ENCODE results near the gene FCHSD2.
"Not testable (repeated sequence)": the region's sequence is repeated elsewhere in the genome, so short reads cannot be mapped to it uniquely, and the experiment has no call there.

FCHSD2 gene

DNA sequence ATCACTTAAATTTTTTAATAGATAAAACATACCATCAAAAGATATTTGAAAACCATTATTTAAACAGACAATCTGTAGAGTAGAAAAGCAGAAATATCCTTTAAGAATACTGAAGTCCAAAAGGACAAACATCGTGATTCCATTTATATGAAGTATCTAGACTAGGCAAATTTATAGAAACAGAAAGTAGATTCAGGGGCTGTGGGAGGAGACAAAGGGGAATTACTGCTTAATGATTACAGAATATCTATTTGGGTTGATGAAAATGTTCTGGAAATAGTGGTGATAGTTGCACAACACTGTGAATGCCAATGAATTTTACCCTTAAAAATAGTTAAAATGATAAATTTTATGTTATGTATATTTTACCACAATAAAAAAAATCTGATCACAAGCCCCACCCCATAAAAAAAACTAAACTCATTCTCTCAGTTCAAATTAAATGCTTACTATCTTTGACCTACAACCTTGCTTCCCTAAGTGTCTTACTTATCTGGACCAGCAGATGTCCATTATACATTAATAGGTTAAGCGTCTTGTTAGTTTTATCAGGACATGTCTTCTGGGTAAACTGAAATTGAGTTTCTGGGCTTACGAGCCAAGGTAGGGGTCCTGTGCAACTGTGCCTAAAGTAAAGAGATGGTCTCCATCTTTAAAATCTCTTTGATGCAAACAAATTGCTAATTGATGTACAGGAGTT, 86.3 kb downstream of the FCHSD2 start:
- no peak for DNase-seq

DNA sequence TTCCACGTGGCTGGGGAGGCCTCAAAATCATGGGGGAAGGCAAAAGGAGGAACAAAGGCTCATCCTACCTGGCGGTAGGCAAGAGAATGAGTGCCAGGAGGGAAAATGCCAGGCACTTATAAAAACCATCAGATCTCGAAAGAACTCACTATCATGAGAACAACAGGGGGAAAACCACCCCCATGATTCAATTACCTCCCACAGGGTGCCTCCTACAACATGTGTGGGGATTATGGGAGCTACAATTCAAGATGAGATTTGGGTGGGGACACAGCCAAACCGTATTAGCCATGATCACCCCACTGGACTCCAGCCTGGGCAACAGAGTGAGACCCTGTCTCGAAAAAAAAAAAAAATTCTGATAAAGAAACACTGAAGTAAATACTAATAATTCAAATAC, 87.1 kb downstream of the FCHSD2 start:
- DNase-seq, result no peak

DNA sequence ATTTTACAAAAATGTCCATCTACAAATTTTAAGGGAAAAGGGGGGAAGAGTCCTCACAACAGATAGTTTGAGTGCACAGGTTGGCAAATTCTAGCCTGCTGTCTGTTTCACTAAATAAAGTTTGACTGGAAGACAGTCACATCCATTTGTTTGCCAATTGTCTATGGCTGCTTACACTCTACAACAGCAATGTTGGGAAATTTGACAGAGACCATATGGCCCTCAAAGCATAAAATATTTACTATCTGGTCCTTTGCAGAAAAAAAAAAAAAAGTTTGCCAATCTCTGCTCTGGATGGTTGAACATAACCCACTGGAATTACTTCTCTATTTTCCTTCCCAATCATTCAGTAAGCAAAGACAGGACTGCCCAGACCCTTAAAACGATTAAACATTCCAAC, 88.2 kb downstream of the FCHSD2 start:
- DNase-seq, result no peak

DNA sequence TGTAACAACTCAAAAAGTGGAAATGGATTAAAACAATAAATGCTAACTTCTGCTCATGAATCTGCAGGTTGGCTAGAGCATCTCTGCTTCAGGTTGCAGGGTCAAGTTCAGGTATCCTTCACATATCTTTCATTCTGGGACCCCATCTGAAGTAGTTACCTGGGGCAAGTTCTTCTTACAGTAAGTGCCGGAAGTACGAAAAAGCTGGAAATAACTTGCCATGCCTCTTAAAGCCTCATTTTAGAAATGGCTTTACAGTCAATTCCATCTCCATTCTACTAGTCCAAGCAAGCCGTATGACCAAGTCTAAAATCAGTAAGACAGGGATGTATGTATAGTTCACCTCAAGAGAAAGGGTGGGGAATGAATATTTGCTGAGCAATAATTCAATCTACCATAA, 93.7 kb downstream of the FCHSD2 start:
- DNase-seq, result no peak

DNA sequence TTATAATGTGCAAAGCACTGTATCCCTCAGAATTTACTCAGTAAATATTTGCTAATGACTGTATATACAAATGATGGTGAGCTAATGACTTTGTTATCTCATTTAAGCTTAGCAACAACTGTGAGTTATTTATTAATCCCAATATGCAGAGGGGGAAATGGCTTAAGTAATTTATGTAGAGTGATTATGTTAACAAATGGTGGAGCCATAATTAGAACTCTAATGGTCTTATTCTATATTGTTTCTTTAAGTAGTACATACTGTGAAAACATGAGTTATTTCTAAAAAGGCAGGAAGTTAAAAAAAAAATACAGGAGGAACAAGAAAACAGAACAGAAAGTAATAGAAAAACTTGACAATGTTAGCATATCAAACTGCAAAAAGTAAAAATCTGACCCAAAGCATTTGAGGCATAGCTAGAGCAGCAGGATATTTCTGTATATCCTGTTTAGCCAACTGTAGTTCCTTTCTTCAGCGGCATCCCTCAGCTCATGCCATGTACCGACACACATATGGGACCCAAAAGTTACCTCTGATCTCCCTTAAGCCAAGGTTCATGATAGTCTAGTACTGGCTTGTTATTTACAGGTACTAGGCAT, 94.2 kb downstream of the FCHSD2 start:
- DNase-seq, result no peak

- DNase-seq, result no peak
Observed at GRCh38 chr11:73040046-73040445, 102.1 kb downstream of the FCHSD2 start.

GRCh38 chr11:73034777-73035176, 107.3 kb downstream of the FCHSD2 start:
- no peak for DNase-seq

GRCh38 chr11:73034331-73034730, 107.8 kb downstream of the FCHSD2 start:
- DNase-seq, result no peak

DNA sequence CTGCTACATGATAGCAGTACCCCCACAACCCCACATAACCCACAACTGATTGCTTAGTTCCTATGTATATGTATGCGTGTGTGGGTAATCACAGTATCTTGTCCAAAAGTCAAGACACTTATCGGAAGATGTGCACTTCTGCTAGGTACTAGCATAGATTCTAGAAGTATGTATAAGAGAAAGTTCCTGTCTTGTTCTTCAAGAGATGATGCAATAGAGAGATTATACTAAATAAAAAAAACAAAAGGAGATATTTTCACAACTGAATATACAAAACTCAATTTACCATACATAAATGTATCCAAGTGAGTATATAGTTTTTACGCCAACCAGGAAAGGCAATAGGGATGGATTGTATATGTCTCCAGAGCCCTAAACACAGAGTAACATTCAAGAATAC, 112.0 kb downstream of the FCHSD2 start:
- DNase-seq, result no peak

DNA sequence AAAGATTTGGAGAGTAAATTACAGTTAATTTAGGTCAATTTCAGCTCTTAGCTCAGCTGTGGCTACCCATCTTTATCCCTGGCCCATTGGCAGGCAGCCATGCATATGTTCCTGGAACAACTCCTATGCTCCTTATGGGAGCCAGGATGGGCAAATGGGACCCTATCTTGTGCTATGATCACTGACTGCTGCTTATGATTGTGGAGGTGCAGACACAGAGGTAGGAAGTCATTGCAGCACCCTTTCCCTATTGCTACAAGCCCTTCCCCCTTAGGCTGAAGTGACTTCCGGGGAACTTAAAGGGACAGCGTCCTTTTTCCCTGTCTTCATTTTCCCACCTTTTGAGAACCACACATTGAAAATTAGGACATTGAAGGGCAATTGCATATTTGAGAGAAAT, 112.7 kb downstream of the FCHSD2 start:
- no peak for DNase-seq

DNA sequence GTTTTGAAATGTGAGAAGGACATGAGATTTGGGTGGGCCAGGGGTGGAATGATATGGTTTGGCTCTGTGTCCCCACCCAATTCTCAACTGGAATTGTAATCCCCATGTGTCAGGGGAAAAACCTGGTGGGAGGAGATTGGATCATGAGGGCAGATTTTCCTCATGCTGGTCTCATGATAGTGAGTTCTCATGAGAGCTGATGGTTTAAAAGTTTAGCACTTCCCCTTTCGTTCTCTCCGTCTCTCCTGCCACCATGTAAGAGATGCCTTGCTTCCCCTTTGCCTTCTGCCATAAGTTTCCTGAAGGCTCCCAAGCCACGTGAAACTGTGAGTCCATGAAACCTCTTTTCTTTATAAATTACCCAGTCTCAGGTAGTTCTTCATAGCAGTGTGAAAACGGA, 113.5 kb downstream of the FCHSD2 start:
- DNase-seq, result no peak

DNA sequence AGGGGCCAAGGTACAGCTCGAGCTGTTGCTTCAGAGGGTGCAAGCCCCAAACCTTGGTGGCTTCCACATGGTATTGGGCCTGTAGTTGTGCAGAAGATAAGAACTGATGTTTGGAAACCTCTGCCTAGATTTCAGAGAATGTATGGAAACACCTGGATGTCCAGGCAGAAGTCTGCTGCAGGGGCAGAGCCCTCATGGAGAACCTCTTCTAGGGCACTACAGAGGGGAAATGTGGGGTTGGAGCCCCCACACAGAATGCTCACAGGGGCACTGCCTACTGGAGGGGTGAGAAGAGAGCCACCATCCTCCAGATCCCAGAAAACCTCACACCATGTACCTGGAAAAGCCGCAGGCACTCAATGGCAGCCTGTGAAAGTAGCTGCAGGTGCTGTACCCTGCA, 114.3 kb downstream of the FCHSD2 start:
- not testable (repeated sequence) for DNase-seq

- DNase-seq, result no peak
Observed at GRCh38 chr11:73024639-73025038, 117.5 kb downstream of the FCHSD2 start.

DNA sequence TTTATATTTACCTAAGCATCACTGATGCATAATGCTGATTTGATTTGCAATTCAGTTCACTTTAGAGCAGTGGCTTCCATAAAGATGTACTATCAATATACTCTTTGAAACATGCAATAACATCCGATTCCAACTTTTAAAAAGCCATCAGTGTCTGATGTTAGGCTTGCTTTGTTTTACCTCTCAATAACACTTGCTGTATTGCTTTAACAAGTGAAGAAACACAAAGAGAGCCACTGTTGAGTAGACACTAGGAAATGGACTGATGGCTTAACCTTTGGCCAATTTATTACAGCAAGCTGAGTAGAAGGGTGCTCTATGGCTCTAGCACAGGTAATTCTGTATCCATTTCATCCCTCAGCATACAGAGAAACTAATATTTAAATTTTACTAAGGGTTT, 122.1 kb downstream of the FCHSD2 start:
- DNase-seq, result no peak

GRCh38 chr11:73019449-73019848, 122.7 kb downstream of the FCHSD2 start:
- DNase-seq, result no peak

DNA sequence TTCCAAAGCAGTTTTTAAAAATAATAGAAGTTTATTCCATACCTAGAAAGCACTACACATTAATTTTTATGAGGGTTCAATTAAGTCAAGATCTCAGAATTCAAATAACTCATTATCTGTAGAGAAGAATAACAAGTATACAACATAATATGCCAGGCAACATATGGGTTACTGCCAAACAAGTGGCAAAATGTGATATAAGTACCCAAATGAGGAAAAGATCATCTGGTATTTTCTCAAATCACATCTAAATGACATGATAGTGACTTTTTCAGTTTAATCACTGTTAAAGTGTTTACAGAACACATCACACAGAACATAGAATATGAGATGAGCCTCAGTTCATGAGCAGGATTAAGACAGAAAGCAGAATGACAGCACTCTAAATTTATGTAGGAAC, 123.3 kb downstream of the FCHSD2 start:
- DNase-seq, result no peak

DNA sequence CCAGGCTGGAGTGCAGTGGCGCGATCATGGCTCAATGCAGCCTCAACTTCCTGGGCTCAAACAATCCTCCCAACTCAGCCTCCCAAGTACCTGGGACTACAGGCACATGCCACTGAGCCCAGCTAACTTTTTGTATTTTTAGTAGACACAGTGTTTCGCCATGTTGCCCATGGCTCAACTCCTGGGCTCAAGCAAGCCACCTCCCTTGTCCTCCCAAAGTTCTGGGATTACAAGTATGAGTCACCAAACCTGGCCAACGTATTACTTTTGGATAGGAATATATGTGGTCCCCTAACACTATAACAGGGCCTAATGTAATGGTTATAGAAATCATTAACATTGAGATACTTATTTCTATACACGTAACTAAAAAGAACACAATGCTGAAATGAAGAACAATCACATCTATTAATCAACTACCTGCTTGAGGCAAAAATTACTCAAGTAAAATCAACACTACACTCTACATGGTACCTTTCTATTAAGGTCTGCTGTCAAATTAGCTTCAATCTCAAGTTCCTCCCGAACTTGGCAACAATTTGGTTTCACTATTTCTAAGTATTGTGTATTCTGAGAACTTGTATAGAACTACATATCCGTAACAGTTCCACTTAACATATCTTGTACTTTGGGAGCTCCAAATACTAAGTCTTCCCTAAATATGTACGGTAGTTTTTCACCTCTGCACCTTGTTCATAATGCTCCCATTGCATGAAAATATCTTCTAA, 124.9 kb downstream of the FCHSD2 start:
- no peak for DNase-seq

- DNase-seq, result no peak
Observed at GRCh38 chr11:73013021-73013420, 129.1 kb downstream of the FCHSD2 start.

DNA sequence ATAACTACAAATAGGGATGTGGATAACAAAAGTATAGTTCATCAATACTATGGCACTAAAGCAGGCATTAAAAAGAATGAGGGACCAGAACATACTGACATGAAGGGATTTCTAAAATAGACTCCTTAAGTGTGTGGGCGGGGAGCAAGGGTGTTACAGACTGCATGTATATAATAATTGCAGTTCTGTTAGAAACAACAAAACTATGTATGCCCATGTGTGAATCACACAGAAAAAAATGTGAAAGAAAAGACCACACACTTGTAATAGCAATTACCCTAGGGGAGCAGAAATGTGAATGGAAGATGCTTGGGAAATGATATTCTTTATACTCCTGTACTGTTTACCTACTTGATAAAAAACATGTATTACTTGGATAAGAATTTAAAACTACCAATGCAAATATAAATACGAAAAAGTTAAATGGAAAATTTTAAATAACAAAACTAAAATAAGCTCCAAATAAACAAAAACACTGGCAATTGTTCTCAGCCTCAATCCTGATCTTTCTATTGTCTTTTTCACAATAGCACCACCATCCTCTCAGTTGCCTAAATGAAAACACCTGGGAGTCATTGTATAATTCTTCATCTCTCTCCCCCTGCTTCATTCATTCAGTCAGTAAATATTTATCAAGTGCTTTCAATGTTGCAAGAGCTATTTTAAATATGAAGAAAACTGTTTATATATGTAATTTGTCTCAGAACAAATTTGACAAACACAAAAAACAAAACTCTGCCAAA, 129.8 kb downstream of the FCHSD2 start:
- no peak for DNase-seq

GRCh38 chr11:73011126-73011817, 130.8 kb downstream of the FCHSD2 start:
- DNase-seq, result no peak

DNA sequence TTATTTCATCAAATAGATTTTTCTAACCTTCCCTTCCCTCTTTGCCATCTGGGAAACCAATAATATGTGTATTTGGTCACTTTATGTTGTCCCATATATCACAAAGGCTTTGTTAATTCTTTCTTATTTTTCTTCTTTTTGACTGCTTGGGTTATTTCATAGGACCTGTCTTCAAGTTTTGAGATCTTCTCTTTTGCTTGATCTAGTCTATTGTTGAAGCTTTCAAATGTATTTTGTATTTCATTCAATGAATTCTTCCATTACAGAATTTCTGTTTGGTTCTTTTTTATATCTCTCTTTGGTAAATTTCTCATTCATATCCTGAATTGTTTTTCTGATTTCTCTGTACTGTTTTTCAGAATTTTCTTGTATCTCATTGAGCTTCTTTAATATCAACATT, 132.1 kb downstream of the FCHSD2 start:
- no peak for DNase-seq

DNA sequence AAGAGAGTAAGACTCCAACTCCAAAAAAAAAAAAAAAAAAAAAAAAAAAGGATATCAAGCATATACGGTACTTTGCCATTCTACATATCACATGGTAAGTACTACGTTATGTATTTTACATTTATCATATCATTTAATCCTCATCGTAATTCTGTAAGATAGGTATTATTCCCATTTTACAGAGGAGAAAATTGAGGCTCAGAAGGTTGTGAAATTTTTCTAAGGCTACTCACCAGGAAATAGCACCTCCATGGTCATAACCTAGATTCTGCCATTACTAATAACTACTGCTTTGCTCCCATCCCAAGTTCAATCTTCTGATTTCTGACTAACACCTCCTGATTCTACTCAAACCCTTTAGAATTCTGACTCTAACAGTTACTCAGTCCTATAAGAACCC, 138.0 kb downstream of the FCHSD2 start:
- no peak for DNase-seq

- DNase-seq, result no peak
Observed at GRCh38 chr11:73003088-73003487, 139.0 kb downstream of the FCHSD2 start.
